Stimulated activated CD8-positive, alpha-beta memory T cell treated with anti-CD3 and anti-CD28 coated beads, Interleukin-4, amount 100 ng/mL, for 4 hours (primary cell): Measurements from ENCODE around the gene TOX4.
"Not testable (repeated sequence)": the region's sequence is repeated elsewhere in the genome, so short reads cannot be mapped to it uniquely, and the experiment has no call there.

Source experiments
- DNase-seq, 2 donors: peaks; one replicate each; pipeline ENCODE4 v3.0.0-alpha.2; 2020; ENCODE audit warnings: low read depth in 2 of 2, low spot score in 1 of 2

Gene TOX4

GRCh38 chr14:21476925-21477681 is at the start of gene TOX4, which contains the start of gene RAB2B:
Gene TOX4 (plus strand): TSS chr14:21477195. CDS start chr14:21477279, 84 bp downstream.
Gene RAB2B (minus strand): TSS chr14:21476959. CDS start chr14:21476872, 87 bp downstream.
- DNase-seq, result peak; percentile 82 to 91

GRCh38 chr14:21428930-21429329 is 48.1 kb upstream of the TOX4 start:
- DNase-seq, result no peak

GRCh38 chr14:21431126-21431525 is 45.9 kb upstream of the TOX4 start:
- no peak for DNase-seq

- no peak for DNase-seq
Measured at GRCh38 chr14:21436567-21437062, 40.4 kb upstream of the TOX4 start.

- peak; percentile 96 to 99 for DNase-seq
Measured at GRCh38 chr14:21437063-21437901, 39.7 kb upstream of the TOX4 start.

GRCh38 chr14:21440859-21441258 is 36.1 kb upstream of the TOX4 start:
- DNase-seq, result no peak

- DNase-seq, result not testable (repeated sequence)
Measured at GRCh38 chr14:21442657-21443056, 34.3 kb upstream of the TOX4 start.

- no peak for DNase-seq
Measured at GRCh38 chr14:21449899-21450216, 27.1 kb upstream of the TOX4 start.

- no peak for DNase-seq
Measured at GRCh38 chr14:21454843-21455544, 22.0 kb upstream of the TOX4 start.

- DNase-seq, result no peak
Measured at GRCh38 chr14:21455592-21455911, 21.4 kb upstream of the TOX4 start.

- peak; percentile 97 to 99 for DNase-seq
Measured at GRCh38 chr14:21455912-21456667, 20.9 kb upstream of the TOX4 start, which contains the start of gene CHD8. Gene CHD8 (minus strand): TSS chr14:21456123. CDS start chr14:21431643, 24,480 bp downstream.

GRCh38 chr14:21467616-21468015 is 9.4 kb upstream of the TOX4 start:
- DNase-seq, result no peak

- no peak for DNase-seq
Measured at GRCh38 chr14:21475767-21476522, 1.1 kb upstream of the TOX4 start.

GRCh38 chr14:21476523-21476924 is 471 bp upstream of the TOX4 start:
- DNase-seq, result peak; percentile 68 to 73

- no peak for DNase-seq
Measured at GRCh38 chr14:21486640-21487087, 9.7 kb downstream of the TOX4 start.

GRCh38 chr14:21494902-21495762 is 18.1 kb downstream of the TOX4 start:
- DNase-seq, result no peak

GRCh38 chr14:21496453-21496852 is 19.5 kb downstream of the TOX4 start:
- no peak for DNase-seq

GRCh38 chr14:21498540-21499526 is 21.8 kb downstream of the TOX4 start:
- DNase-seq, result no peak
